ENCODE measurements around the gene GSAP. TPM values are rescaled to one million over a fixed set of nuclear protein-coding genes. Genes with fewer than 3 reads are reported as not detected.

GSAP gene
- polyA plus RNA-seq, 1 donor from 2014 or later = 0.21 TPM

- H3K27me3 ChIP-seq (ENCODE audit: insufficient read depth, low read depth, low read length) = peaks cover 30% of the 10 kb centered on the region
- H2AFZ ChIP-seq (ENCODE audit: low read depth, low read length) = no peak overlapping the region
- no peak overlapping the region for H3K9ac ChIP-seq (ENCODE audit: low read length)
- H3F3A ChIP-seq (ENCODE audit: insufficient read depth, low read length, poor library complexity, severe bottlenecking) = no peaks in the 10 kb centered on the region
- H3K27ac ChIP-seq (ENCODE audit: low read length) = no peak overlapping the region
- no peaks in the 10 kb centered on the region for H4K20me1 ChIP-seq (ENCODE audit: insufficient read depth)
- H3K36me3 ChIP-seq (ENCODE audit: insufficient read depth, low read length) = no peaks in the 10 kb centered on the region
- no peaks in the 10 kb centered on the region for H3K79me2 ChIP-seq (replicated peaks; ENCODE audit: insufficient read depth, low read length)
- no peak for TF ChIP-seq POLR2AphosphoS5 (IDR thresholded peaks at IDR 0.05)
- TF ChIP-seq MXI1 (conservative IDR thresholded peaks at IDR 0.05; ENCODE audit: poor library complexity, severe bottlenecking) = no peak
- no peak for TF ChIP-seq EZH2 (IDR thresholded peaks at IDR 0.05; ENCODE audit: borderline replicate concordance, insufficient read depth, low read length, poor library complexity, severe bottlenecking)
- TF ChIP-seq TAF1 (IDR thresholded peaks at IDR 0.05; ENCODE audit: low read depth) = no peak
- no peak for TF ChIP-seq RAD21 (conservative IDR thresholded peaks at IDR 0.05)
- TF ChIP-seq EP300 (conservative IDR thresholded peaks at IDR 0.05; ENCODE audit: poor library complexity, severe bottlenecking) = no peak
- H3K4me2 ChIP-seq (ENCODE audit: low read length) = no peak overlapping the region
- H3K4me3 ChIP-seq (ENCODE audit: low read length) = no peak overlapping the region
- no peaks in the 10 kb centered on the region for H3K9me2 ChIP-seq (ENCODE audit: insufficient read depth, low read length)
- H3K9me3 ChIP-seq (ENCODE audit: low read length) = no peaks in the 10 kb centered on the region
Measured at GRCh38 chr7:77419102-77419501, 3.0 kb upstream of the GSAP start.

- no peak overlapping the region for H3K4me2 ChIP-seq (ENCODE audit: low read length)
- TF ChIP-seq EZH2 (IDR thresholded peaks at IDR 0.05; ENCODE audit: borderline replicate concordance, insufficient read depth, low read length, poor library complexity, severe bottlenecking) = no peak
- TF ChIP-seq POLR2AphosphoS5 (IDR thresholded peaks at IDR 0.05) = no peak
- no peak for TF ChIP-seq REST (IDR thresholded peaks at IDR 0.05; ENCODE audit: borderline replicate concordance)
- TF ChIP-seq RAD21 (conservative IDR thresholded peaks at IDR 0.05) = no peak
- no peak for TF ChIP-seq SMC3 (conservative IDR thresholded peaks at IDR 0.05; ENCODE audit: poor library complexity)
- no peak for TF ChIP-seq TAF1 (IDR thresholded peaks at IDR 0.05; ENCODE audit: low read depth)
- no peak for TF ChIP-seq EP300 (conservative IDR thresholded peaks at IDR 0.05; ENCODE audit: poor library complexity, severe bottlenecking)
- no peak for TF ChIP-seq CTCF (IDR thresholded peaks at IDR 0.05; ENCODE audit: poor library complexity, severe bottlenecking)
- no peak for TF ChIP-seq MXI1 (conservative IDR thresholded peaks at IDR 0.05; ENCODE audit: poor library complexity, severe bottlenecking)
- no peaks in the 10 kb centered on the region for H3K9me3 ChIP-seq (ENCODE audit: low read length)
- H3K4me3 ChIP-seq (ENCODE audit: low read length) = no peak overlapping the region
- no peaks in the 10 kb centered on the region for H3K9me2 ChIP-seq (ENCODE audit: insufficient read depth, low read length)
- no peak overlapping the region for H2AFZ ChIP-seq (ENCODE audit: low read depth, low read length)
- H3K9ac ChIP-seq (ENCODE audit: low read length) = no peak overlapping the region
- H3K36me3 ChIP-seq (ENCODE audit: insufficient read depth, low read length) = no peaks in the 10 kb centered on the region
- no peak overlapping the region for H3K27ac ChIP-seq (ENCODE audit: low read length)
- H3K27me3 ChIP-seq (ENCODE audit: insufficient read depth, low read depth, low read length) = peaks cover 30% of the 10 kb centered on the region
- H3F3A ChIP-seq (ENCODE audit: insufficient read depth, low read length, poor library complexity, severe bottlenecking) = no peaks in the 10 kb centered on the region
- H3K79me2 ChIP-seq (replicated peaks; ENCODE audit: insufficient read depth, low read length) = no peaks in the 10 kb centered on the region
- H4K20me1 ChIP-seq (ENCODE audit: insufficient read depth) = no peaks in the 10 kb centered on the region
Measured at GRCh38 chr7:77417801-77418200, 1.7 kb upstream of the GSAP start.
